ENCODE results near the gene GBX1. TPM values are rescaled to one million over a fixed set of nuclear protein-coding genes. Genes with fewer than 3 reads are reported as not detected.
A peak's percentile ranks its signal among the peaks of the same experiment; 100 is the strongest.

The GBX1 gene
- total and polyA plus RNA-seq, 2 of the 4 experiments (the other 2 are of a cell fraction), result not detected

DNA sequence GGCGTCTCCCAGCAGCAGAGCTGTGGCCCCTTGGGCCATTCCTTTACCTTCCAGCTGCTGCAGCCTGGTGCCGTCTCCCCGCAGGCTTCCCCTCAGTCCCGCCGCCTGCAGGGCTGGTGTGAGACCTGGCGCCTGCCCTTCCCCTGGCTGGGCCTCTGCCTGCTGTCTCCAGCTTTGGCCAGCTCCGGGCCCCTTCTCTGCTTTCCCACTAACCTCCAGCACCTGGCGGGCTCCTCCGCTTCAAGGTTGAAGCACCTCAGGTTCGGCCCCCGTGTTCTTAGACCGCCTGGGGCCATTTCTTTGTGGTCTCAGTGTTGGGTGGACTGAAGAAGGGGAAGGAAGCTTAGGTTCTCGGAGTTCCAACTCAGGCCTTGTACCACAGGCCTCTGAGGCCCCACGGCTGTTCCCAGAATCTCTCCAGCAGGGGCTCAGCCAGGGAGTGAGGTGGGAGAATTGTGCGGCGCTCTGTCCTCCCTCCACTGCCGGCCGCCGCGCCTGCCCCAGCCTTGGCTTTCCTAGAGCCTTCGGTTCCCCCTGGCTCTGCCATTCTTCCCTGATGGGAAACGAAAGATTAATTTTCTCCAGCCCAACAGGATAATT, 30.3 kb downstream of the GBX1 start:
- Histone ChIP-seq H3K36me3 (ENCODE audit: control insufficient read depth, insufficient read depth, low read length) (peaks cover 78% of the 10 kb centered on the region), H3K79me1 (ENCODE audit: low read depth in 1 of 2, low read length in 2 of 2) (peaks cover 0 to 4% of the 10 kb centered on the region in 2 experiments; a peak in 2 of 4 replicates), H2BK20ac (ENCODE audit: low read depth, low read length) (no peak overlapping the region), H3K4me2 (ENCODE audit: low read depth, low read length) (no peak overlapping the region), H3K4me1 (ENCODE audit: control insufficient read depth, insufficient read depth, low read length) (no peaks in the 10 kb centered on the region), H2BK120ac (ENCODE audit: low read depth, low read length) (no peak overlapping the region), H2AK9ac (replicated peaks; ENCODE audit: low read depth, low read length, poor library complexity) (peak overlapping the region; percentile 69), H3K4me3 (ENCODE audit: insufficient read depth, low read depth, low read length) (no peak overlapping the region), H2BK5ac (ENCODE audit: low read depth, low read length, poor library complexity, severe bottlenecking) (no peak overlapping the region), H4K8ac (ENCODE audit: low read depth in 2 of 2, low read length in 2 of 2) (no peak overlapping the region), H2BK15ac (ENCODE audit: low read depth, low read length) (no peak overlapping the region), H3K4ac (ENCODE audit: low read depth, low read length) (no peak overlapping the region), H3K9me3 (ENCODE audit: control insufficient read depth, insufficient read depth, low read length) (no peaks in the 10 kb centered on the region), H2AK5ac (ENCODE audit: low read depth, low read length) (no peak overlapping the region), H4K91ac (ENCODE audit: insufficient read depth, low read depth, low read length) (no peak overlapping the region), H2AFZ (replicated peaks; ENCODE audit: low read length, poor library complexity) (no peak overlapping the region), H3K23ac (ENCODE audit: low read depth, low read length) (no peak overlapping the region), H3K9me1 (ENCODE audit: insufficient read depth, low read length) (no peaks in the 10 kb centered on the region; the same call in 1 of the 2 replicates), H3K27me3 (ENCODE audit: control insufficient read depth, insufficient read depth, low read length) (no peaks in the 10 kb centered on the region), H4K20me1 (ENCODE audit: insufficient read depth, low read length) (peaks cover 3% of the 10 kb centered on the region; the same call in 1 of the 2 replicates), H3K14ac (replicated peaks; ENCODE audit: low read depth, low read length) (no peak overlapping the region), H3K27ac (ENCODE audit: insufficient read depth, low read length) (no peak overlapping the region), H3K56ac (ENCODE audit: extremely low read depth, insufficient read depth, low read length) (no peak overlapping the region), H4K5ac (ENCODE audit: low read depth, low read length) (no peak overlapping the region), H3K9ac (ENCODE audit: low read depth, low read length) (no peak overlapping the region), H3K18ac (ENCODE audit: low read depth, low read length) (no peak overlapping the region)
- intact Hi-C loops (cut with micrococcal nuclease) (no loop called here), in situ Hi-C loops (cut with MboI; ENCODE audit: low sequenced_read_pairs) (no loop called here), dilution Hi-C loops (cut with HindIII; ENCODE audit: low sequenced_read_pairs, unreplicated experiment) (no loop called here)
- CTCF ChIA-PET, result no interaction called here
- WGBS, 2 experiments (ENCODE audit: extremely low coverage in 2 of 2, insufficient read length in 1 of 2), result 78% methylated on average over 5 of the region's 22 CpGs; no CpG with 5 or more reads in 1 of the 2 experiments
- TF ChIP-seq POLR2A (IDR thresholded peaks at IDR 0.05; ENCODE audit: low read depth, low read length) (no peak), NFE2L2 (IDR thresholded peaks at IDR 0.05; ENCODE audit: low read depth, low read length) (no peak), CHD1 (IDR thresholded peaks at IDR 0.05; ENCODE audit: low read depth, low read length) (no peak), MAFK (IDR thresholded peaks at IDR 0.05; ENCODE audit: low read depth, low read length) (no peak), RFX5 (IDR thresholded peaks at IDR 0.05; ENCODE audit: low read depth, low read length) (no peak), FOS (IDR thresholded peaks at IDR 0.05; ENCODE audit: low read depth, low read length) (no peak), SMC3 (IDR thresholded peaks at IDR 0.05; ENCODE audit: low read depth, low read length) (no peak), CEBPB (IDR thresholded peaks at IDR 0.05; ENCODE audit: low read depth, low read length) (no peak), BHLHE40 (IDR thresholded peaks at IDR 0.05; ENCODE audit: low read depth, low read length) (no peak), MXI1 (IDR thresholded peaks at IDR 0.05; ENCODE audit: borderline replicate concordance, low read depth, low read length) (no peak), MAZ (IDR thresholded peaks at IDR 0.05; ENCODE audit: borderline replicate concordance, low read depth, low read length) (no peak), RAD21 (IDR thresholded peaks at IDR 0.05; ENCODE audit: low read length) (no peak), RCOR1 (IDR thresholded peaks at IDR 0.05; ENCODE audit: insufficient replicate concordance, low read length) (no peak)
- TF ChIP-seq, protein P1, sequence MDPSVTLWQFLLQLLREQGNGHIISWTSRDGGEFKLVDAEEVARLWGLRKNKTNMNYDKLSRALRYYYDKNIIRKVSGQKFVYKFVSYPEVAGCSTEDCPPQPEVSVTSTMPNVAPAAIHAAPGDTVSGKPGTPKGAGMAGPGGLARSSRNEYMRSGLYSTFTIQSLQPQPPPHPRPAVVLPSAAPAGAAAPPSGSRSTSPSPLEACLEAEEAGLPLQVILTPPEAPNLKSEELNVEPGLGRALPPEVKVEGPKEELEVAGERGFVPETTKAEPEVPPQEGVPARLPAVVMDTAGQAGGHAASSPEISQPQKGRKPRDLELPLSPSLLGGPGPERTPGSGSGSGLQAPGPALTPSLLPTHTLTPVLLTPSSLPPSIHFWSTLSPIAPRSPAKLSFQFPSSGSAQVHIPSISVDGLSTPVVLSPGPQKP (IDR thresholded peaks at IDR 0.05; ENCODE audit: borderline replicate concordance, low read depth, low read length), result no peak
- TF ChIP-seq, protein P2, sequence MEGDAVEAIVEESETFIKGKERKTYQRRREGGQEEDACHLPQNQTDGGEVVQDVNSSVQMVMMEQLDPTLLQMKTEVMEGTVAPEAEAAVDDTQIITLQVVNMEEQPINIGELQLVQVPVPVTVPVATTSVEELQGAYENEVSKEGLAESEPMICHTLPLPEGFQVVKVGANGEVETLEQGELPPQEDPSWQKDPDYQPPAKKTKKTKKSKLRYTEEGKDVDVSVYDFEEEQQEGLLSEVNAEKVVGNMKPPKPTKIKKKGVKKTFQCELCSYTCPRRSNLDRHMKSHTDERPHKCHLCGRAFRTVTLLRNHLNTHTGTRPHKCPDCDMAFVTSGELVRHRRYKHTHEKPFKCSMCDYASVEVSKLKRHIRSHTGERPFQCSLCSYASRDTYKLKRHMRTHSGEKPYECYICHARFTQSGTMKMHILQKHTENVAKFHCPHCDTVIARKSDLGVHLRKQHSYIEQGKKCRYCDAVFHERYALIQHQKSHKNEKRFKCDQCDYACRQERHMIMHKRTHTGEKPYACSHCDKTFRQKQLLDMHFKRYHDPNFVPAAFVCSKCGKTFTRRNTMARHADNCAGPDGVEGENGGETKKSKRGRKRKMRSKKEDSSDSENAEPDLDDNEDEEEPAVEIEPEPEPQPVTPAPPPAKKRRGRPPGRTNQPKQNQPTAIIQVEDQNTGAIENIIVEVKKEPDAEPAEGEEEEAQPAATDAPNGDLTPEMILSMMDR (conservative IDR thresholded peaks at IDR 0.05; ENCODE audit: low read depth, low read length), result no peak
- TF ChIP-seq, protein P3, sequence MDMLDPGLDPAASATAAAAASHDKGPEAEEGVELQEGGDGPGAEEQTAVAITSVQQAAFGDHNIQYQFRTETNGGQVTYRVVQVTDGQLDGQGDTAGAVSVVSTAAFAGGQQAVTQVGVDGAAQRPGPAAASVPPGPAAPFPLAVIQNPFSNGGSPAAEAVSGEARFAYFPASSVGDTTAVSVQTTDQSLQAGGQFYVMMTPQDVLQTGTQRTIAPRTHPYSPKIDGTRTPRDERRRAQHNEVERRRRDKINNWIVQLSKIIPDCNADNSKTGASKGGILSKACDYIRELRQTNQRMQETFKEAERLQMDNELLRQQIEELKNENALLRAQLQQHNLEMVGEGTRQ (IDR thresholded peaks at IDR 0.05; ENCODE audit: low read depth, low read length), result no peak
- no TSS peak for BruUV-seq (replicated peaks)
- POLR2A ChIA-PET (ENCODE audit: unreplicated experiment), result no interaction called here
- DNase-seq (no peak), ATAC-seq (ENCODE audit: low read depth) (no peak)
